HG02623 (cell line): ENCODE results near the gene CDK19.

Experiments
- ATAC-seq: cut with Tn5 transposase; IDR thresholded peaks from one replicate; pipeline ENCODE4 v1.9.1; 2021; ENCODE audit warnings: moderate library complexity; ENCODE audit not compliant: unreplicated experiment

The CDK19 gene

GRCh38 chr6:110664933-110665332, 150.3 kb downstream of the CDK19 start:
- ATAC-seq = peak; percentile 61

DNA sequence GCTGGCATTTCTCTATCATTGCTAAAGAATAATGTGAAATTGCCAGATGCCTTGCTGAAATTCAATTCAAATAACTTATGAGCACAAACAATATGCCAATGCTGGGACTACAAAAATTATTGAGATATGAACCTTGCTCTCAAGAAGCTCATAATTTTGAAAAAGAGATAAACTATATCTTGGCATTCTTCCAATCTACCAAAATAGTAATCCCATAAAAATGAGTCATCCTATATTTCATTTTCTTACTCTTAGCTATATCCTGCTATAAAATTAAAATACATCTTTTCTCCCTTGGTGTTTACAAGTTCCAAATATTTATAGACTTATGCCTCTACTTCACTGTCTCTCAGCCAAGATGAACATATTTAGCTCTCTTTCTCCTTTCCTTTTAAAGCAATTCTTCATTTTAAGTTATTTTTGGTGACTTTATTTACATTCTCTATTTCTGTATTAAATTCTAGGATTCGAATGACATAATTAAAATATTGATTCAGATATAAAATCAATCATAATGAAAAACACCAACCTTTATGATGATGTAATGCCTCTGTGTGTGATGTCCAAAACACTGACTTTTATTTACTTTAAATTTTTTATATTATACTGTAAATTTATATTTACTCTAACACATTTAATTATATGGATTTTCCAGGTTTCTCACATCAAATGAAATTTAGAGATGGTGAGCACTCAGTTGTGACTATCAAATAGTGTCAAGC, 152.6 kb downstream of the CDK19 start:
- no peak for ATAC-seq

GRCh38 chr6:110661414-110661813, 153.9 kb downstream of the CDK19 start:
- ATAC-seq = no peak

DNA sequence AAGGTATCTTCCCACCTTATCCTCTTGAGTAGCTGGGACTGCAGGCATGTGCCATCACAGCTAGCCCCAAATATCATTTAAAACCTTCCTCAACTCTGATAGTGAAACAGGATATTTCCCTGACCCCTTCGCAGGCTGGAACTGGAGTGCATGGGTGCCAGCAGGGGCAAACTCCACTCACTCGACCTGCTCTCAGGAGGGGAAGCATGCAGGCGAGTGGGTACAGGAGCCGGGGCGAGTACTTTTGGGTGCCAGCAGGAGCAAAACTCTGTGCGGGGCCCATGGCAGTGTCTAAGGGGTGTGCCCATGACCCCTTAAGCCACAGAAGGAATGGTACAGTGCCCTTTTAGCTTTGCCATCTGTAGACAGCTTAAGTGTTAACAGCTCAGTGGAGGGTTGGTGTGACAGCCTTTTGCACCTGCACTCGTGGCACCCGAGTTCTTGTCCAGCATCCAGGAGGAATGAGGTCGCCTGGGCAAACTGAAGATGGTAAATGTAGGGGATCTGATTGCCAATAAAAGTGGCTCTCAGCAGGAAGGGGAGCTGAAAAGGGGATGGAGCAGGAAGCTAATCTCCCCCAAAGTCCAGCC, 155.1 kb downstream of the CDK19 start:
- no peak for ATAC-seq

DNA sequence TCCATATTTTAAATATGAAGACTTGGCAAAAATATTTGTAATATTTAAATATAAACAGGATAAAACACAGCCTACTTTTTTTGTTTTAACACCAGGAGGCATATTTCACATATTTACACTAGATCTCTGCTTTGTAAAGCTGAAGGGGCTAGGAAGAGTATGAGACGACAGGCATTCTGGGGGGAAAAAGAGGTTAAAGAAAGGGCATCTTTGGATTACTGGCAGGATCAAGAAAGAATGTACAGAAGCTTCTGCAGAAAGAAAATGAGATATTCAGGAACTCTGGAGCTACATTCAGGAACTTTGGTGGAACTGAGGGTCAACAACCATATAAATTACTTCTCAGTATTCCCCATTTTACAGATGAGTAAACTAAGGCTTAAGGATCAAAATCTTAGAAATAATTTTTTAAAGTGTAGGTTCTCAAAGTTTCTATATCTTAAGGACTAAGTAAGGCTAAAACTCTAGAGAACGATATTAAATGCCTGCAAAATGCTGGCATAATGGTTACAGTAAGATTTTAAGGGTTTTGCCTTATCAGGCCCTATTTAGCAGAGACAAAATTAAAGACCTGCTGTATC, 156.5 kb downstream of the CDK19 start:
- ATAC-seq = no peak

DNA sequence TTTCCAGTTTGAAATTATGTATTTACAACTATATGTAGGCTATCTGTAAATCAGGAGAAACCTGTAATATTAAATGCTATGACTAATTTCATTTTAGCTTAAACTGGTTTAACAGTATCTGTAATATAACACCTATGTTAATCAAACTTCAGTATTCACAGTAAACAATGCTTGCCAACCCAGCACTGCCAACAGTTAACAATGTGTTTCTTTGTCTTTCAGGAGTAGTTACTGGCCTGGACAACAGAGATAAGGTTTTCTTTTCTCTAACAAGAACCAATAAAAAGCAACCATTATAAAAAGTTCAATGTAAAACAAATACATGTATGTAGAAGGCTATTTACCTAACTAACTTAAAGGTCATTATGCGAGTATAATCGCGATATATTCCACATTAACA, 158.8 kb downstream of the CDK19 start:
- no peak for ATAC-seq

- ATAC-seq = no peak
Observed at GRCh38 chr6:110655821-110656220, 159.4 kb downstream of the CDK19 start.

DNA sequence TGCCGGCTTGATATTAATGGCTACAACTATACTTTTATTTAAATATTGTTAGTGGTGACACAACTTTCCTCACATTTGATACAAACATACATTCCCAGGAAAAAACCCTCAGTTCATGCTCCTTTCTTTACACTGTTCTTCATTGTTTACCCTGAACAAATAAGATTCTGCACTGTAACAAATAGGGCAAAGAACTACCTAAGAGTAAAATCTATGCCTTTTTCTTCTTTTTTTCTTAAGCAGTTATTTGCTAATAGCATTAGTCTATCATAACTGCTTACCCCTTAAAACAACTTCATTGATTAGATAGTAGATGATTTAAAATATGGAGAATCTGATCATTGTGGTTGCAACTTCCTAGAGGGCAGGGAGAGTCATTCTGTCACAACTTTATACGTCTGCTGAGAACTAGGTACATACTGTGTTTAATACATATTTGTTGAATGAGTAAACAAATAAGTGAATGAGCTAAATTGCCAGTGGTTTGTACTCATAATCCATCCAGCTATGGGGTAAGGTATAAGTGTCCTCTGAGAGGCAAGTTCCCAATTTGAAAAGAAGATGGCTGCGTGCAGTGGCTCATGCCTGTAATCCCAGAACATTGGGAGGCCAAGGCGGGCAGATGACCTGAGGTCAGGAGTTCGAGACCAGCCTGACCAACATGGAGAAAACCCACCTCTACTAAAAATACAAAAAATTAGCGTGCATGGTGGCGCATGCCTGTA, 161.0 kb downstream of the CDK19 start:
- ATAC-seq = no peak

DNA sequence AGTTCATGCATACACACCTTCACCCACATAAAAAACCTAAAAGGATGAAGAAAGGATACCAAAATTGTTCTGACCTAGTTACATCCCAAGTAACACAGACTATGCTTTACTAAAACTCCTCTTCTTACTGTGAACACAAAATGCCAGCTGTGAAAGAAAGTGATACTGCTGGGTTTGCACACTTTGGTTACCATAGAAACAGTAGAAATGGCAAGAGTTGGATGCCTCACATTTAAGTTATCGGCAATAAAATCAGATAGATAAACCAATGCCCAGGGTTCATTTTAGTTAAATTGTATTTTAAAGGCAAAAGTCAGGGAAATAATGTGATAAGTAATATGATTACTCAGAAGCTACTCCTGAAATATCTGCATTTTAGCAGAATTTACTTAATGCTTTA, 161.9 kb downstream of the CDK19 start:
- ATAC-seq = no peak

DNA sequence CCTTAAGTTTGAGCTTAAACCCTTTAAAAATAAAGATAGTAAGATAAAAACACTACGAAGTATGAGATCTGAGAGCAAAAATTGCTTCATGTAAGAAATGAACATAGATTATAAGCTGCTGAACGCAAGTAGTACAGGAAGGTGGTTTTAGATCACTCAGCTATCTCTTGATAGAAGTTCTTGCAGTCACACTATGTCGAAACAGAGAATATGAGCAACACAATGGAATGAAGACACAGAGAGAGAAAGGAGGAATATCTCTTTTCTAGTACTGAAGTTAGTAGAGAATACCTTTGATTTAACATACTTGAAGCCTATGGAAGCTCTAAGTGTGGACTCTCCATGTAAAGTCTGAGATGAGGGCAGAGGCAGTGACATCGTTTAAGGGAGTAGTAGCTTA, 162.7 kb downstream of the CDK19 start:
- ATAC-seq = no peak

- ATAC-seq = no peak
Observed at GRCh38 chr6:110650755-110651154, 164.5 kb downstream of the CDK19 start.

DNA sequence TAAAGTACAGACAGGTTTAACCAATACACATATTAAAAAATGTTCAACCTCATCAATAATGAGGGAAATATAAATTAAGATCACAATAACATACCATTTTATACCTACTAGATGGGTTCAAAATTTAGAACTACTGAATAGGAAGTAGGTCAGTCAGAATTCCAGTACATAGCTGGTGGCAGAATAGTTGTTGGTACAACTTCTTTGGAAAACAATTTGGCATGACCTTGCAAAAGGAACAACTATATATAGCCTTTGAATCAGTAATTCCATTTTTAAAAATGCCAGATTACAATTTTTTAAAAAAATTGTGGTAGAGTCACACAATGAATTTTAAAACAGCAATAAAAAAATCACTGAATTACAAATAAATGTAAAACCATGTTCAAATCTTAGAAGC, 165.6 kb downstream of the CDK19 start:
- ATAC-seq = no peak

GRCh38 chr6:110646951-110647910, 168.0 kb downstream of the CDK19 start:
- ATAC-seq = no peak

DNA sequence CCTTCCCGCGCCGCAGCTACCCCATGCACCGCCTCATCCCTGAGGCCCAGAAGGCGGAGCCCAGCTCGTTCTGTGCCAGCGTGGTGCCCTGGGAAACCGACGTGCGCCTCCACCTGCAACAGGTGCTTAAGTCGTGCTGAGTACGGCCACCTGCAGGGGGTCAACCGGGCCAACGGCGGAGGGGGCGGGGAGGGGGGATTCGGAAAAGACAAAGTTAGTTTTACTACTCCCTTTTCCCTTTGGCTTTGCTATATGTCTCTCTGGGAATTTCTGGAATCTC, 168.9 kb downstream of the CDK19 start:
- ATAC-seq = no peak

GRCh38 chr6:110645685-110646418, 169.4 kb downstream of the CDK19 start:
- ATAC-seq = no peak

DNA sequence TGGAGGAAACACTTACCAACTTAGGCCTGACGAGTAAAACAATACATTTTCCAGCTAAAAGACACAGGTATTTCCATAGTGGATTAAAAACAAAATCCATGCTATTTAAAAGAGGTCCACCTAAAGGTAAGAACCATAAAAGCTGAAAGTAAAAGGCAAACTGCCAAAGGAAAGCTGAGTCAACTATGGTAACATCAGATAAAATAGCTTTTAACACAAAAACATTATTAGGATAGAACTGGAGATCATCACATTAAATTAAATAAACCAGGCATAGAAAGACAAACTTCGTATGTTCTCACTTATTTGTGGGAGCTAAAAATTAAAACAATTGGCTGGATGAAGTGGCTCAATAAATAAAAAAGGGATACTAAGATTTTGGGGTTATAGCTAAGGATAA, 172.1 kb downstream of the CDK19 start:
- ATAC-seq = no peak

GRCh38 chr6:110642711-110643110, 172.6 kb downstream of the CDK19 start:
- ATAC-seq = no peak

GRCh38 chr6:110636781-110637180, 178.5 kb downstream of the CDK19 start:
- ATAC-seq = no peak

GRCh38 chr6:110635096-110635495, 180.2 kb downstream of the CDK19 start:
- no peak for ATAC-seq

- ATAC-seq = no peak
Observed at GRCh38 chr6:110633731-110634213, 181.5 kb downstream of the CDK19 start.
